Measurements from ENCODE around the gene DNAJB13.

DNAJB13 gene

DNA sequence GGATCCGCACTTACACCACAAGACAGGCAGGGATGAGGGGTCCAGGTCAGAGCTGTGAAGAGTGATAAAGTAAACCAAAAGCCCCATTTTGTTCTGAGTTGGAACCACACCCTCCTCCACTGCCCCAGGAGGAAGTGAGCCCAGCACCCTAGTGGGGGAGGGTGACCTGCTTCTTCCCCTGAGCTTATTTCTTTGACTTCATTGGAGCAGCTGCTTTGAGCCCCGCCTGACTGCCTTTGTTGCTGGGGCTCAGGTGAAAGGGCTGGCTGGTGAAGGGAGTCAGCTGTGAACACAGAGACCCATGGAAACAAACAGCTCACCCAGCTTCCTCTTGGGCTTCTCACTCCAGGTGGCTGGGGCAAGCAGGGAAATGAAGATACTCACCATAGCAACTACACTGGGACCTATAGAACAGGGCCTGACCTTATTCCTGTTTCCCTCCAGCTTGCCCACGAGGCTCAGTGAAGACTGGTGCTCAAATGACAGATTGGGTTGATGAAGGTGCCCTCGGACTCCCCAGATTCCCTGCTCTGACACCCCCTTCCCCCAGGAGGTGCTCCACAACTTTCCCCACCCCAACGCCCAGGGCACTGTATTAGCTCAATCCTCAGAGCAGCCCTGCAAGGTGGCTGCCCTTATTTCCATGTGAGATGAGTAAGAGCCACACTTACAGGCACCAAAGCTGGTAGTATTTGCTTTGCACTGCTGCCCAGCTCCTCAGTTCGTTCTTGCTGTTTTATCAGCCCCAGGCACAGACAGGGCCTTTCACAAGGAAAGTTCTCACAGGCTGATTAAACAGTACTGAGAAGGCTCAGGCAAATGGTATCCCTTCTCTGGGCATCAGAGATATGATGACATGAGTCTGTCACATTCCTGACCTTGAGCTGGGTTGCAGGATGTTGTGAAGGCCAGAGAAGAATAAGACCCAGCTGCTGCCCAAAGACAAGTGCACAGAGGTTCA, 29.5 kb downstream of the DNAJB13 start:
- peaks cover 71% of the 10 kb centered on the region for H3K36me3 ChIP-seq (ENCODE audit: insufficient read depth, low read length)
- peak overlapping the region; percentile 98 for H3K27ac ChIP-seq (ENCODE audit: low read depth, low read length, poor library complexity, severe bottlenecking)
- H3K9ac ChIP-seq (ENCODE audit: low read length): peak overlapping the region; percentile 92

DNA sequence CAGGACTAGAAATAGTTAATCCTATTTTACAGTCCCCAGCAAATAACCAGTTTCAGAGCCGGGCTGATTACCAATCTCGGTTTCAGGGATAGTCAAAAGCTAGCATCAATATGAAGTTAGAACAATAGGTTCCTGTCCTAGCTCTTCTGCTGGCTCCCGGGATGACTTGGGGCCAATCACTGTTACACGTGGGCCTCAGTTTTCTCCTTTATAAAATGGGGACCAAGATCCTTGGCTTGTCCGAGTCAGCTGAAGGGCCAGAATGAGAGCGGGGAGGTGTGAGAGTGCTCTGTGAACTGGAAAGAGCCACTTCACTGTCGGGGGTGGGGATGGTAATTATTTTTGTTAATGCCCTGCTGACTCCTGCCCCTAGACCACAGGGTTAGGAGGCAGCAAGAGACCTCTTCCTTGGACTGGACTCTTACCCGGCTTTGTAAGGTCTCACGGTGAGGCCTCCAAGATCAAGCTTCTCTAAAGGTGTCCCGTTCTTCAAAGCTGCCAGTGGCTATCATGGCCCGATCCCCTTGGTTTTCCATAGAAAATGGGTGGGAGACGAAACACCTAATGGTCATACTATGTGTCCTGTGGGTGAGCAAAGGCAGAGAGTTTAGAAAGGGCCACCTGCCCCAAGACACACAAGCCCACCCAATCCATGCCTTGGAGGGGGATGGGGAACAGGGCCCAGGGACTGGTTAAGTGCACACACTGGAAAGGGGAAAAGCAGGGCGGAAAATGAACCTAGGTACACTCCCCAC, 30.4 kb downstream of the DNAJB13 start:
- Histone ChIP-seq H3K9me3 (ENCODE audit: low read length) (no peaks in the 10 kb centered on the region), H3K79me2 (ENCODE audit: insufficient read depth, low read length) (peaks cover 13% of the 10 kb centered on the region), H2AFZ (ENCODE audit: low read length) (no peak overlapping the region), H3K4me3 (ENCODE audit: low read depth, low read length, poor library complexity, severe bottlenecking) (peak overlapping the region; percentile 90), H3K27ac (ENCODE audit: low read depth, low read length, poor library complexity, severe bottlenecking) (peak overlapping the region; percentile 98), H3K9ac (ENCODE audit: low read length) (peak overlapping the region; percentile 92), H3K4me2 (ENCODE audit: low read length) (peak overlapping the region; percentile 99), H3F3A (ENCODE audit: insufficient read depth, low read length) (peaks cover 20% of the 10 kb centered on the region), H3K9me2 (ENCODE audit: low read depth, low read length) (no peaks in the 10 kb centered on the region), H4K20me1 (ENCODE audit: insufficient read depth, low read length) (no peaks in the 10 kb centered on the region), H3K36me3 (ENCODE audit: insufficient read depth, low read length) (peaks cover 61% of the 10 kb centered on the region), H3K27me3 (ENCODE audit: insufficient read depth, low read length) (no peaks in the 10 kb centered on the region), H3K4me1 (ENCODE audit: insufficient read depth, low read length, severe bottlenecking) (peaks cover 75% of the 10 kb centered on the region)
- TF ChIP-seq EZH2 (IDR thresholded peaks at IDR 0.05; ENCODE audit: borderline replicate concordance, low read length): no peak
- TF ChIP-seq, protein P1, sequence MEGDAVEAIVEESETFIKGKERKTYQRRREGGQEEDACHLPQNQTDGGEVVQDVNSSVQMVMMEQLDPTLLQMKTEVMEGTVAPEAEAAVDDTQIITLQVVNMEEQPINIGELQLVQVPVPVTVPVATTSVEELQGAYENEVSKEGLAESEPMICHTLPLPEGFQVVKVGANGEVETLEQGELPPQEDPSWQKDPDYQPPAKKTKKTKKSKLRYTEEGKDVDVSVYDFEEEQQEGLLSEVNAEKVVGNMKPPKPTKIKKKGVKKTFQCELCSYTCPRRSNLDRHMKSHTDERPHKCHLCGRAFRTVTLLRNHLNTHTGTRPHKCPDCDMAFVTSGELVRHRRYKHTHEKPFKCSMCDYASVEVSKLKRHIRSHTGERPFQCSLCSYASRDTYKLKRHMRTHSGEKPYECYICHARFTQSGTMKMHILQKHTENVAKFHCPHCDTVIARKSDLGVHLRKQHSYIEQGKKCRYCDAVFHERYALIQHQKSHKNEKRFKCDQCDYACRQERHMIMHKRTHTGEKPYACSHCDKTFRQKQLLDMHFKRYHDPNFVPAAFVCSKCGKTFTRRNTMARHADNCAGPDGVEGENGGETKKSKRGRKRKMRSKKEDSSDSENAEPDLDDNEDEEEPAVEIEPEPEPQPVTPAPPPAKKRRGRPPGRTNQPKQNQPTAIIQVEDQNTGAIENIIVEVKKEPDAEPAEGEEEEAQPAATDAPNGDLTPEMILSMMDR (IDR thresholded peaks at IDR 0.05; ENCODE audit: low read length): no peak

More for the DNA sequence above, 29.5 kb downstream of the DNAJB13 start:
- Histone ChIP-seq H4K20me1 (ENCODE audit: insufficient read depth, low read length) (no peaks in the 10 kb centered on the region), H3K4me2 (ENCODE audit: low read length) (peak overlapping the region; percentile 99), H3K79me2 (ENCODE audit: insufficient read depth, low read length) (peaks cover 13% of the 10 kb centered on the region), H3K4me1 (ENCODE audit: insufficient read depth, low read length, severe bottlenecking) (peaks cover 74% of the 10 kb centered on the region), H2AFZ (ENCODE audit: low read length) (no peak overlapping the region), H3F3A (ENCODE audit: insufficient read depth, low read length) (peaks cover 20% of the 10 kb centered on the region), H3K4me3 (ENCODE audit: low read depth, low read length, poor library complexity, severe bottlenecking) (peak overlapping the region; percentile 90), H3K9me2 (ENCODE audit: low read depth, low read length) (no peaks in the 10 kb centered on the region), H3K27me3 (ENCODE audit: insufficient read depth, low read length) (no peaks in the 10 kb centered on the region), H3K9me3 (ENCODE audit: low read length) (no peaks in the 10 kb centered on the region)
- TF ChIP-seq EZH2 (IDR thresholded peaks at IDR 0.05; ENCODE audit: borderline replicate concordance, low read length): no peak
- TF ChIP-seq, protein P1 (IDR thresholded peaks at IDR 0.05; ENCODE audit: low read length): no peak

DNA sequence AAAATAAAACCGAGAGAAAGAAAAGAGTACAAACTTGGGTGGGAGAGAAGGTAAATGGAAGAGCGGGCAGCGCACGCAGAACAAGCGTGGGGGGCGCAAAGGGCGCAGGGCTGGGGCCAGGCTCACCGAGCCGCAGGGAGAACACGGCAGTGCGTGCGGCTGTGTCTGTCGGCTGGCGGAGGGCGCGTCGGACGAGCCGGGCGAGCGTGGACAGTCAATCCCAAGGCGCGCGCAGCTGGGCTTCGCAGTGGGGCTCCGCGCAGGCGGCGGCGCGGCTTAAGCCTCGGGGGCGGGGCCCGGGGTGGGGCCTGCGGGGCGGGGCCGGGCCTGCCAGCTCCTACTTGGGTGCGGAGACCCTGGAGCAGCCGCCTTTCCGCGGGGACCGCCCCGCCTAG, 31.8 kb downstream of the DNAJB13 start, which contains the start of gene UCP2:
Gene UCP2, minus strand, starts transcription at position 249 of the 395 bp plus-strand sequence. CDS start 4,465 bp downstream, outside the sequence.
- Histone ChIP-seq H3K27ac (ENCODE audit: low read depth, low read length, poor library complexity, severe bottlenecking) (peak within 1 kb of the TSS; percentile 98), H3K79me2 (ENCODE audit: insufficient read depth, low read length) (peaks cover 13% of the 10 kb centered on the region), H3K4me1 (ENCODE audit: insufficient read depth, low read length, severe bottlenecking) (peaks cover 72% of the 10 kb centered on the region), H3K9me3 (ENCODE audit: low read length) (no peaks in the 10 kb centered on the region), H3K9me2 (ENCODE audit: low read depth, low read length) (no peaks in the 10 kb centered on the region), H3K9ac (ENCODE audit: low read length) (peak within 1 kb of the TSS; percentile 92), H3F3A (ENCODE audit: insufficient read depth, low read length) (peaks cover 20% of the 10 kb centered on the region), H3K36me3 (ENCODE audit: insufficient read depth, low read length) (peaks cover 47% of the 10 kb centered on the region), H3K4me2 (ENCODE audit: low read length) (peak within 1 kb of the TSS; percentile 99), H2AFZ (ENCODE audit: low read length) (no peak within 1 kb of the TSS), H3K27me3 (ENCODE audit: insufficient read depth, low read length) (no peaks in the 10 kb centered on the region), H4K20me1 (ENCODE audit: insufficient read depth, low read length) (no peaks in the 10 kb centered on the region), H3K4me3 (ENCODE audit: low read depth, low read length, poor library complexity, severe bottlenecking) (peak within 1 kb of the TSS; percentile 90)
- no peak for TF ChIP-seq EZH2 (IDR thresholded peaks at IDR 0.05; ENCODE audit: borderline replicate concordance, low read length)
- TF ChIP-seq, protein P1 (IDR thresholded peaks at IDR 0.05; ENCODE audit: low read length): no peak
